Stimulated activated CD8-positive, alpha-beta memory T cell treated with anti-CD3 and anti-CD28 coated beads, Interleukin-4, amount 100 ng/mL, for 48 hours (primary cell): ENCODE data around the gene KCNK16.

Experiments used
- DNase-seq: peaks from one replicate; pipeline ENCODE4 v3.0.0-alpha.2; 2020

KCNK16 gene

GRCh38 chr6:39273406-39273821, 49.1 kb downstream of the KCNK16 start:
- no peak for DNase-seq

GRCh38 chr6:39269961-39270360, 52.5 kb downstream of the KCNK16 start:
- no peak for DNase-seq

GRCh38 chr6:39268721-39269120, 53.8 kb downstream of the KCNK16 start:
- DNase-seq = no peak

GRCh38 chr6:39268171-39268570, 54.3 kb downstream of the KCNK16 start:
- DNase-seq = no peak

GRCh38 chr6:39266782-39267355, 55.6 kb downstream of the KCNK16 start:
- DNase-seq = no peak

- no peak for DNase-seq
These were observed 56.1 kb downstream of the KCNK16 start for GRCh38 chr6:39266375-39266774.
